ENCODE measurements around the gene JAG2.
"Not testable (repeated sequence)": the region's sequence is repeated elsewhere in the genome, so short reads cannot be mapped to it uniquely, and the experiment has no call there.

Gene JAG2

GRCh38 chr14:105116451-105117256 lies 51.9 kb downstream of the JAG2 start:
- DNase-seq (ENCODE audit: low read depth) = no peak
- no peak overlapping the region for H3K4me3 ChIP-seq (ENCODE audit: low read length)
- TF ChIP-seq CTCF (conservative IDR thresholded peaks at IDR 0.05; ENCODE audit: low read length) = no peak

GRCh38 chr14:105109243-105109642 lies 59.3 kb downstream of the JAG2 start:
- H3K4me3 ChIP-seq (ENCODE audit: low read length); DNase-seq (ENCODE audit: low read depth): not testable (repeated sequence)

- H3K4me3 ChIP-seq (ENCODE audit: low read length) = no peak overlapping the region
- TF ChIP-seq CTCF (conservative IDR thresholded peaks at IDR 0.05; ENCODE audit: low read length) = no peak
- no peak for DNase-seq (ENCODE audit: low read depth)
Observed at GRCh38 chr14:105108516-105108864, 60.1 kb downstream of the JAG2 start.

GRCh38 chr14:105107781-105108515 lies 60.6 kb downstream of the JAG2 start:
- DNase-seq (ENCODE audit: low read depth) = no peak
- no peak for TF ChIP-seq CTCF (conservative IDR thresholded peaks at IDR 0.05; ENCODE audit: low read length)
- H3K4me3 ChIP-seq (ENCODE audit: low read length) = no peak overlapping the region

GRCh38 chr14:105107351-105107750 lies 61.2 kb downstream of the JAG2 start:
- no peak for DNase-seq (ENCODE audit: low read depth)
- H3K4me3 ChIP-seq (ENCODE audit: low read length) = no peak overlapping the region
- TF ChIP-seq CTCF (conservative IDR thresholded peaks at IDR 0.05; ENCODE audit: low read length) = no peak

- TF ChIP-seq CTCF (conservative IDR thresholded peaks at IDR 0.05; ENCODE audit: low read length) = no peak
- no peak for DNase-seq (ENCODE audit: low read depth)
- no peak overlapping the region for H3K4me3 ChIP-seq (ENCODE audit: low read length)
Observed at GRCh38 chr14:105105158-105105557, 63.4 kb downstream of the JAG2 start.

GRCh38 chr14:105102893-105103292 lies 65.7 kb downstream of the JAG2 start:
- no peak overlapping the region for H3K4me3 ChIP-seq (ENCODE audit: low read length)
- DNase-seq (ENCODE audit: low read depth) = no peak
- no peak for TF ChIP-seq CTCF (conservative IDR thresholded peaks at IDR 0.05; ENCODE audit: low read length)

Measured in AG10803 (cell line).